ENCODE results near the gene NRXN3. TPM values are rescaled to one million over a fixed set of nuclear protein-coding genes. Genes with fewer than 3 reads are reported as not detected.

NRXN3 gene
- total RNA-seq, 1 donor from 2014 or later, result 38.1 TPM

DNA sequence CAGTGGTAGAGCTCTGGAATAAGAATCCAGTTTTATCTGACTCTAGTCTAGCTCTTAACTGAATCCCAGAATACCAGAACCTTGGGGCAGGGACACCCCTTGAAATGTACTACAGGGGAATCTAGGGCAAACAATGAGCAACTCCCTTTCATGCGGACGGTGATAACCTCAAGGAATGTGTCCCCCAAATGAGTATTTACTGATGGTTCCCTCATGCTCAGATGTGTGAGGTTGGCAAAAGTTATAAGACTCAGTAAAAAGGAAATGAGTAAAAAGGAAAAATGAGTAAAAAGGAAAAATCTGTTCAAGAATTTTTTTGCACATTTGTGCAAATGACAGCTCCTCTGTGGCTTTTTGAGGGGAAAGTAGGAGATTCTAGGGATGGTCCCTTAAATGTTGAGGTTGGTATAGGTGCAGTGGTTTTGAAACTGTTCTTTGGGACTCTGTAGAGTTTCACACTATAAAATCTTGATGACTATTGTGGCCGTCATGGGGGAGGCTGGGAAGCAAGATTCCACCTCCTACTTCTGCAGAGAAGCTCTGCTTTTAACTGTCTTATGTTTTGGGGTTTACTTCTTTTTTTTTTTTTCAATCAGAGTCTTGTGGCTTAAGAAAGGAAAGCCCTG, 58.6 kb downstream of the NRXN3 start:
- intact Hi-C loops (cut with DNase I), result no loop called here
- DNase-seq (ENCODE audit: low spot score) (no peak), ATAC-seq (no peak)

GRCh38 chr14:78232231-78233000, 62.2 kb downstream of the NRXN3 start:
- DNase-seq (ENCODE audit: low spot score) (no peak), ATAC-seq (no peak)
- intact Hi-C loops (cut with DNase I), result no loop called here

GRCh38 chr14:78238141-78238540, 68.0 kb downstream of the NRXN3 start:
- intact Hi-C loops (cut with DNase I), result no loop called here
- ATAC-seq (no peak), DNase-seq (ENCODE audit: low spot score) (no peak)

DNA sequence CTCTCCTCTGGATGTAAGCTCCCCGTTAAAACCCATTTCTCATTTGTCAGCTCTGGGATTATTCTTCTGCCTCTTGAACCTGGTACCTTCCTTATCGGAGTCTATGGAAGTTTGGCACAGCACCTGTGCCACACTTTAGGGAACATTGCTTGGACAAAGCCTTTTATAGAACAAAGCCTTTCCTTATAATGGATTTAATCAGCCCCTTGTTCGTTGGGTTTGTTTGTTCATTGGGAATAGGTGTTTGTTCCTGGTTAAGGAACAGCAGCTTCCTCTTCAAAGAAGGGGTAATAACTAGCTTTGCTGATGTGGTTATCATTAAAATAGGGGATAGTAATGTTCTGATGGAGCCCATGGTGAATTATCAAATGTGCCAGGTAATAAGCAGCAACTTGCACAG, 70.4 kb downstream of the NRXN3 start:
- no peak for ATAC-seq
- intact Hi-C loops (cut with DNase I), result no loop called here
- no peak for DNase-seq (ENCODE audit: low spot score)

DNA sequence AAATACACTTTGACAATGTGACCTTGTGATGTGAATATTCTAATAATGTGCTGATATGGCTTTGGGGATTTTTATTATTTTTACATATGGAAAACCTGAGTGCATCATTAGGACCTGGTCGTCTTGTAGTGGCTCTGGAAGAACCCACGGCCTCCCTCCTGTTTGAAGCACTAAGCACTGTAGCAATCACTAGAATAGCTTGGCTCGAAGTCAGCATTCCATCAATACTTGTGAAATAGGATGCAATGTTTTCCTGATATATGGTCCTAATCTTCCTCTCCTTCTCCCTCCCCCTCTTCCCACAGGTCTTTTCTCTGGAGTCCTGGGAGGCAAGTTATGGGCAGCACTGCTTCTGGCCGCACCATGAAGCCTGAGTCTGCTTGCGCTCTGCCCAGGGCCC, 71.9 kb downstream of the NRXN3 start:
- DNase-seq (ENCODE audit: low spot score), result no peak
- ATAC-seq, result no peak
- intact Hi-C loops (cut with DNase I), result no loop called here

GRCh38 chr14:78243187-78243586, 73.0 kb downstream of the NRXN3 start:
- DNase-seq (ENCODE audit: low spot score), result no peak
- intact Hi-C loops (cut with DNase I), result no loop called here
- ATAC-seq, result no peak

DNA sequence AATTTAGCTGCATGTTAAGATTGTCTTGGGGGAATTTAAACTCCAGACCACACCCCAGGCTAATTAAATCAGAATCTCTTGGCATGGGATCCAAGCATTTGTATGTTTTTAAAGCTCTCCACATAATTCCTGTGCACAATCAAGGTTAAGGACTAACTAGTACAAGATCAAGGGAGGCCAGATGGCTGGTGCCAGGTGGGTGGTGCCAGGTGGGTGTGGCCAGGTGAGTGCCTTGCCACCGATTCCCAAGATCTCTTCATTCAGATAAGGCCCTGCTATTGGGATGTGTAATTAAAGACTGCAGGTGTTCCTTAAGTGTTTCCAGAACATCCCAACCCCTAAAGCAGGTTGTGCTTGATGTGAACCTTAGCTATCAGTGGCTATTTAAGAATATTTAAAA, 75.1 kb downstream of the NRXN3 start:
- ATAC-seq, result no peak
- intact Hi-C loops (cut with DNase I), result no loop called here
- no peak for DNase-seq (ENCODE audit: low spot score)

- intact Hi-C loops (cut with DNase I), result no loop called here
- ATAC-seq (no peak), DNase-seq (ENCODE audit: low spot score) (no peak)
Measured at GRCh38 chr14:78248501-78249090, 78.4 kb downstream of the NRXN3 start.

DNA sequence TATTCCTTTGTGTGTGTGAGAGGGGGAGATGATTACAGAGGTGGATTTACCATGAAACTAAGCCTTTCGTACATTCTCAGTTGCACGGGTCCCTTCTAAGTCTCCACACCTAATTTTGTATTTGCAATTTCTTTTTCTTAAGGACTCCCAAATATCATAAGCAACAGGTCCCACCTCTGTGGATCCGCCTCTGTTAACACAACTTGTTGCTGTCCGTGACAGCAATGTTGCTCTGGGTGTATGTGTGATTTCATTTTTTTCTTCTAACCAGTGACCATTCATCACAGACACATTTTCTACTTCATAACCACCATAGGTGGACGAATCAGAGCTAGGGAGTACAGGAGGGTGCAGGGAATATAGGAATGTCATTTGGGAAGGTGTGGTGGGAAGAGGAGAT, 81.1 kb downstream of the NRXN3 start:
- DNase-seq (ENCODE audit: low spot score) (no peak), ATAC-seq (no peak)
- intact Hi-C loops (cut with DNase I), result no loop called here

DNA sequence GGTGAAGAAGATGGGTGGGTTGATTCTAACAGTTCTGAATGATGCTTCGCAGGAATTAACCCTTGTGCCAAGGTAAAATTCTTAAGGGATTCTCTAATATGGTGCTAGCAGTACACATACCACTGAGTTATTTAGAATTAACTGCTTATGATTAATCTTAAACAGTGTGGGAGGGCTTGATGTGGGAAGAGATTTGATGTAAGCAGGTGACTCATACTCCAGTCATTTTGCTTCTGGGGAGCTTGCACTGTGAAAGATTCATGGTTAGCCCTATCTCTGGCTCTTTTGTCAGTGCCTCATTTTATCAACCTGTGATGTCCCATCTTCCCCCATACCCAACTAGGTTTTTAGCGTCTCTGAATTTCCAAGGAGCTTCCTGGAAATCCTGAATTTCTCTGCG, 83.8 kb downstream of the NRXN3 start:
- ATAC-seq, result no peak
- intact Hi-C loops (cut with DNase I), result no loop called here
- no peak for DNase-seq (ENCODE audit: low spot score)

DNA sequence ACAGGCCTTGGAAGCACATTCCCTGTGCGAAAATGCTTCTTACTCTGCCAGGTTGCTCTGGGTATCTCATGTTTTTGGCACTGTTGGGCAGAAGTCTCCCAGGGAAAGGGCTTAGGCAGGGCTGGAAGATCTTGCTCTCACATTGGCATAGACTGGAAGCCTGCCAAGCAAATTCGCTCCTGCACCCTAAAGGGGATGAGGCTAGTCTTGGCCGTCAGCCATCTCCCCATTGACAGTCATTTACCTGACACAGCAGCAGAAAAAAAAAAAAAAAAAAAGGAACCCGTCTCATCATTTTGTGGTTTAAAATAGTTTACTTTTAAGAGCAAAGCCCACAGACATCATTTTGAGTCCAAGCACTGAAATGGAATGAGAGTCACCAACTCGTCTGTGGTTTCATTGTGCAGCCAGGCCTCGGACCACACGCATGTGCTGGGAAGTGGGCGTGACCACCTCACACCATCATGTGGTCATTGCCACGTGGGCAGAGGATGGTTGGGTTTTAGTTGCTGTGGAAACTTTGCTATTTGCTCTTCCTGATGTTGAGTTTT, 84.8 kb downstream of the NRXN3 start:
- DNase-seq (ENCODE audit: low spot score), result no peak
- ATAC-seq, result no peak
- intact Hi-C loops (cut with DNase I), result no loop called here

GRCh38 chr14:78259831-78260230, 89.7 kb downstream of the NRXN3 start:
- ATAC-seq, result no peak

DNA sequence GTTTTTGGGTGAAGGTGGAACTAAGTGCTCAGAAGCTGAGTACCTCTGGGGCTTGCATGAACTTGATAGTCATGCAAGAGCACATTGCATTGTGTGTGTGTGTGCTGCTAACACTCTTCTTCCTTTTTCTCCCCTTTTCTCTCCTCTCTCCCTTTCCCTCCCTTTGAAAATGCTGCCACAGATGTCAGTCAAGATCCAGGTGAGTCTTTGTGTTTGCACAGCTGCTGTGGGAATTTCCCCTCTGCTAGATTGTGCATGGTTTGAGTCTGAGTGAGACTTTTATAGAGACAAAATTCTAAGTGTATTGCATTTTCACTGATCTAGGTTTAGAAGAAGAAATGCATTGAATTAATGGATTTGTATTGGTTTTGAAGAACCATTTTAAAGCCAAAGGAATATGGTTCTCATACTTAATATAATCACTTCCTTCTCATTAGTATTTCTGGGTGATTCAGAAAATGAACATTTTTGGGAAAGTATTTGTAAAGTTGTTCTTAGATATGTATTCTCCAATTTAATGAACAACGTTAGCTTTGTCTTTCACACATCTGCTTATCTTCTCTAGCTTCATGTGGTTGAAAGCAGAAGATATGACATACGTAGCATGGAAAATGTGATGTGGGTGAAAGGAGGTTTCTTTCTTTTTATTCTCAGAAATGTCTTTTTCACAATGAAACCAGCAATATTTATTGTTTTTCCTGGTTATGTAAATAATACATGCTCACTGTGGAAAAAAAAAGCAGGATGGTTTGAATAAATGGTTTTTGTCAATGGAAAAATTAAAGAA, 108.5 kb downstream of the NRXN3 start:
- DNase-seq (ENCODE audit: low spot score) (no peak), ATAC-seq (no peak)
- intact Hi-C loops (cut with DNase I), result no loop called here

More at GRCh38 chr14:78259831-78260230, 89.7 kb downstream of the NRXN3 start:
- DNase-seq (ENCODE audit: low spot score), result no peak
- intact Hi-C loops (cut with DNase I), result no loop called here

- DNase-seq (ENCODE audit: low spot score) (no peak), ATAC-seq (no peak)
- intact Hi-C loops (cut with DNase I), result no loop called here
Measured at GRCh38 chr14:78282437-78282836, 112.3 kb downstream of the NRXN3 start.

GRCh38 chr14:78286210-78286609, 116.0 kb downstream of the NRXN3 start:
- intact Hi-C loops (cut with DNase I), result no loop called here
- no peak for DNase-seq (ENCODE audit: low spot score)
- no peak for ATAC-seq

DNA sequence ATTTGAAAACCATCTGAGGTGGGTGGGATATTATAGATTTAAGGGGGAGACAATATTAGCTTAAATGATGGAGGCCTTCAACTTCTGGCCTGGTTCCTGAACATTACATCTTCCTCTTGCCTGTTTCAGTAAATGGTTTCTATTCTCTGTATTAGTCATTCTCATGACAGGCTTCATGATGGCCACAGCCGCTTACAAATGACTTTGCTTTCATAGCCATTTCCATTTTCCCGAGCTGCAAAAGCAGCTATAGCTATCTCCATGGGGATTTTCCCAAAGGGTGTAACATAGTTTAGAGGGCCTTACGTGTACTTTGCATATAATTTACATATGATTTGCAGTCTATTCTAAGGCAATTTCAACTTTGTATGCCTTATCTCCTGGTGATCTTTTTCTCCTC, 121.8 kb downstream of the NRXN3 start:
- ATAC-seq, result no peak
- intact Hi-C loops (cut with DNase I), result no loop called here
- DNase-seq (ENCODE audit: low spot score), result no peak

DNA sequence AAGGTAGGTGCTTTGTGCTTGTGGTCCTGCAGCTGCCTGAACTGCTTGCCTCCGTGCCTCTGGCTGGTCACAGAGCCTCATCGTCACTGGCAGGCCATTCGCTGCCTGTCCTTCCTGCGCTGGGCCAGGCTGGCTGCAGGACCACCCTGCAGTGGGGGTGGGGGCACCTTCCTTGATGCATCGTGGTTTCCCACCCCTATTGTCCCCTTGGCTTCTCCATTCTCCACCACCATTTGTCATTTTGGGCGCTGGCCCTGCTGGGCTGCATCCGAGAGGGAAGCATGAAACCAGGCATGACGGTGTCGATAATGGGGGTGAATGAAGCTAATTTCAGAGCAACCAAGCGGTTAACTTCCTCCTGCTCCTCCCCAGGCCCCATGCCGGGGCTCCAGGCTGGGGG, 127.7 kb downstream of the NRXN3 start:
- ATAC-seq, result no peak
- no peak for DNase-seq (ENCODE audit: low spot score)
- intact Hi-C loops (cut with DNase I), result no loop called here

DNA sequence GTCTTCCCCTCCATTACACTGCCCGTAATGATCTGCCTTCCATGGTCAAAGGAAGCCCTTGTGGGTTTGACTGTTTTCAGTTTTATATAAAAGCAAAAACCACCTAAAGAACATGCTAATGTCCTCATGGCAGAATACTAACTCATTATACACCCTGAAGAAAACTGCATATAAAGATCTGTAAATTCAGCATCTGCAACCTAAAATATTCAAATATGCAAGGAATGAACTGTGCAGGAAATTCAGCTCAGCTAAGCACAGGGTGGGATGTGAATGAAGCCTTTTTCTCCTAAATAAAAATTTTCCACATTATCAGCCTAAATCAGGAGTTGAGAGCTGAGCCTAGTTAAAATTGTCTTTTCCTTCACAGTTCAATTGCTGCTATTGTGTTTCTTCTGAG, 128.1 kb downstream of the NRXN3 start:
- DNase-seq (ENCODE audit: low spot score) (no peak), ATAC-seq (no peak)
- intact Hi-C loops (cut with DNase I), result no loop called here

DNA sequence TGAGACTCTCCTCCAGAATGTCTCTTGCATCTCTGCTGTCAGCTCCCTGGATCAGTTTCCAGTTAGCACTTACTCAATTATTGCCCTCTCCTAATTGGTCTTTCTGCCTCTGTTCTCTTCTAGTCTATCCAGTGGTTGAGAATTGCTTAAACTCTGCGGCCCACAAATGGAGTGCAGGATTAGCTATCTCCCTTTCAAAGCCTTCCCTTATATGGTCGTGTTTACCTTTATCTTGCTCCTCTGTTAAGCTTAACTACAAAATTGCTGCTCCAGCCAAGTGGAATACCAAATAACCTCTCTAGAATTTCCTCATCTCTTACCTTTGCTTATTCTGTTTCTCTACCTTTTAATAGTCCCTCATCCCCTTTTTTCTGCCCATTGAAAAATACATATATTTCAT, 132.7 kb downstream of the NRXN3 start:
- DNase-seq (ENCODE audit: low spot score) (no peak), ATAC-seq (no peak)
- intact Hi-C loops (cut with DNase I), result no loop called here

GRCh38 chr14:78307671-78308070, 137.5 kb downstream of the NRXN3 start:
- no peak for ATAC-seq
- DNase-seq (ENCODE audit: low spot score), result no peak
- intact Hi-C loops (cut with DNase I), result no loop called here

Measured in sciatic nerve (tissue), 2 donors.